Stimulated activated CD8-positive, alpha-beta memory T cell treated with anti-CD3 and anti-CD28 coated beads, Interleukin-2, amount 100 ng/mL, for 48 hours (primary cell): Measurements from ENCODE around the gene ZYX.
"Not testable (repeated sequence)": the region's sequence is repeated elsewhere in the genome, so short reads cannot be mapped to it uniquely, and the experiment has no call there.

Experiments
- DNase-seq, 2 donors: peaks; one replicate each; pipeline ENCODE4 v3.0.0-alpha.2; 2020; ENCODE audit warnings: low read depth in 2 of 2

The ZYX gene

DNA sequence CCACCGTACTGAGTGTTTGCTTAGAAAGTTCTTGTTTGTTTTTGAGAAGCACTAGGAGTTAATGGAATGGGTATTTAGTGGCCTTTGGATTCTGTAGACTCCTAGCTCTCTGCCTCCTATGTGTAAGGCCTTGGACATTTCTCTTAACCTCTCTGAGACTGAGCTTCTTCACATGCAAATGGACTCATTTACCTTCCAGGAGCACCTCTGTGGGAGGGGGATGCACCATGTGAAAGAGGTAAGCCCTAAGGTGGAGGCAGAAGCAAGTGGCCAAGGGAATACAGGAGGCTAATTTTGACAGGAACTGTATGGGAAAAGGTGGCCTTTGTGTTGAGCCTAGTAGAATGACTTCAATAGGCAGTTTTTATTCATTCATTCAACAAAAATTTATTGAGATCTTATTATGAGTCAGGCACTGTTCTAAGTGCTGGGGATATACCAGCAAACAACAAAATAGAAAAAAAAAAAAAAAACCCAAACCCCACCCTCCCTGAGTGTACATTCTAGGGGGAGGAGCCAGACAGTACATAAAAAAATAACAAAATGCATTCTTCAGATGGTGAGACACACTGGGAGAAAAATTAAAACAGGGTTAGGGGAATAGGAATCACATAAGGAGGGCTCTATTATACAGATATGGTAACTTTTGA lies 36.7 kb downstream of the ZYX start:
- DNase-seq = no peak

DNA sequence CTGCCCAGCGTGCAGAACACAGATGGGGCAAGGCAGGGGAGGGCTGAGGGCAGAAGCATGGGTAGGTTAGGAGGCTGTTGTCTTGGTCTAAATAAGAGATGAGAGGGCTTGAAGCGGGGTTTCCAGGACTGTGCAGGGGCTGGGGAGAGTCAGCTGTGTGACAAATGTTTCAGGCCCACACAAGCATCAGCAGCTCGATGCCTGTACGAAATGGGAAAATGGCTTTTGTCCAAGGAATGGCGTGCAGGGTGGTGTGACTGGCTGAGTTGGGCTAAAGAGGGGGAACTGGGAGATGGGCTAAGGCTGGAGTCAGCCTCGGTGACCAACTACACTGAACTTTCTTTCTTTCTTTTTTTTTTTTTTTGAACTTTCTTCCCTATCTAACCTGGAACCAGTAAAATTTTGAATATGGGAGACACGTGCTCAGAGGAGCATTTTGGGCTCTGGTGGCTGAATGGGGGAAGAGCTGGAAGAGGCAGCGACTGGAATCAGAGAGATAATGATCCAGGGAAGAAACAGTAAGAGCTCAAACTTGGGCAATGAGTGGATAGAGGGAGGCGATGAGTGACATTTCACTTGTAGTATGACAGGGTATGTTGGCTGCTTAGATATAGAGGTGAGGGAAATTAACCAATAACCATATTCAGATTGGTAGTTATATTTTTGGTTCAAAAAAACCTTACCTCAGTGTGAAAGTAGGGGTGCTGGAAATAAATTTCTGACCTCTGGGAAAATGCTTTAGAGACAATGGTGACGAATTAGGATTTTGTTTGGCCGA lies 37.7 kb downstream of the ZYX start:
- DNase-seq = no peak

DNA sequence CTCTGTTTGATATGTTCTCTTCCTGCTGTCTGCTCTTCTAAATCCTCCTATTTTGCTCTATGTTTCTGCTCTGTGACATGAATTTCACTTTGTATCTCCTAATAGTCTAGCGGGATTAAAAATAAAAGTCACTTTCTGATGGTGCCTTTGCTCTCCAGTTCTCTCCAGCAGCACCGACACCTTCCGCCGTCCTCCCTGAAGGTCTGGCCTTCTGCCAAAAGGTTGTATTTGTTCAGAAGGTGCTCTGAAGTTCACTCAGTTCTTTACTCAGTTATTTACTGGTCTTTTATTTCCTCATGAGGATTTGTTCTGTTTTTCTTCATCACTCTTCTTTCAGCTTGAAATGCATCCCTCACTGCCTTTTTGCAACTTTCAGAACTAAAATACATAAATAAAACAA lies 38.7 kb downstream of the ZYX start:
- DNase-seq = no peak

DNA sequence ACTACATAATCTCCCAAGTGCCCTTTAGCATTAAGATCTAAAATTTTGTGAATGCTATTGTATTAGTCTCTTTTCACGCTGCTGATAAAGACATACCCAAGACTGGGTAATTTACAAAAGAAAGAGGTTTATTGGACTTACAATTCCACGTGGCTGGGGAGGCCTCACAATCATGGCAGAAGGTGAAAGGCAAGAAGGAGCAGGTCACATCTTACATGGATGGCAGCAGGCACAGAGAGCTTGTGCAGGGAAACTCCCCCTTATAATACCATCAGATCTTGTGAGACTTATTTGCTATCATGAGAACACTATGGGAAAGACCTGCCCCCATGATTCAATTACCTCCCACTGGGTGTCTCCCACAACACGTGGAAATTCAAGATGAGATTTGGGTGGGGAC lies 39.5 kb downstream of the ZYX start:
- DNase-seq = not testable (repeated sequence)

DNA sequence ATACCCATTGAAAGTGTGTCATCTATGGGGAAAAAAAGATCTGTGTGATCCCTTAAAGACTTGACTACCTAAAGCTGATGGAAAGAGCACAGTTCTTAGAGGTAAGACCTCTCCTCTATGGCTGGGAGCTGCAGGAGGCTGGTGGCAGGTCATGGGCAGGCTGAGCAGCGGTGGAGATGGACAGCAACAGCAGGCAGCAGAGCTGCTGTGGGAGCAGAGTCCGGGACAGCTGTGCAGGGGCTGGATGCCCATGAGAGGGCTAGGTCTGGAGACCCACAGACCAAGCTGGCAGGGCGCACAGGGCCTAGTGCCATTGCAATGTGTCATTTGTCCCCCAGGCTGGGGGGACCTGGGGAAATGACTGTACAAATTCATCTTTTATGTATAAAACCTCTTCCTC lies 40.9 kb downstream of the ZYX start:
- DNase-seq = no peak

DNA sequence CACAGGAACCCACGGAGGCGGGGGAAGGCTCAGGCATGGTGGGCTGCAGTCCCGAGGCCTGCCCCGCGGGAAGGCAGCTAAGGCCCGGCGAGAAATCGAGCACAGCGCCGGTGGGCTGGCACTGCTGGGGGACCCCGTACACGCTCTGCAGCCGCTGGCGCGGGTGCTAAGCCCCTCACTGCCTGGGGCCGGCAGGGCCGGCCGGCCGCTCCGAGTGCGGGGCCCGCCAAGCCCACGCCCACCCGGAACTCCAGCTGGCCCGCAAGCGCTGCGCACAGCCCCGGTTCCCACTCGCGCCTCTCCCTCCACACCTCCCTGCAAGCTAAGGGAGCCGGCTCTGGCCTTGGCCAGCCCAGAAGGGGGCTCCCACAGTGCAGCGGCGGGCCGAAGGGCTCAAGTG lies 43.3 kb downstream of the ZYX start:
- DNase-seq = not testable (repeated sequence)

DNA sequence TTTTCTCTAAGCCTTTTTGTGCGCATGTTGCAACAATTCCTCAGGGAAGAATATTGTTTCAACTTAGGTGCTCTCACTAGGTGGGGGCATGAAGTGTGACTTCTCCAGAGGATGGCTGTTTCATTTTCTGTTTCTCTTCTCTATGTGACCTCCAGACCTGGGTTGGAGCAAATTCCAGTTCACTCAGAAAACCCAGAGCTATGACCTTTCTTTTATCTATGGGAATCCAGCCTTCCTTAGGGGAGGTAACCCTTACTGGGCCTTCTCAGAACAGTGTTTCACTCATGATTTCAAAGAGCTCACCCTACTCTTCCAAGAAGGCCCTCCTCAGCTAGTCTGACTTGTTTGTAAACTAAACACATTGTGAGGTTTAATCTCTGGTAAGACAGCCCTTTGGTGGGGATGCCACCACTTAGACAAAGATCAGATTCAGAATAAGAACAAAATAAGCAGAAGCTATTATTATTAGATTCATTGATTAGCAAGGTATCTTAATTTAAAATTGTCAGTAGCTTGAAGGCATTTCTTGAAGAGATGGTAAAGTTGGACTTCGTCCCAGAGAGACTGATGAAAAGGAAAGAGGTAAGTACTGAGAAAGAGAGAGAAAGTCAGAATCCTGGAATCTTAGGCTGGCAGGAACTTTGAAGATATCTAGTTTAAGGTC lies 45.5 kb downstream of the ZYX start:
- no peak for DNase-seq

DNA sequence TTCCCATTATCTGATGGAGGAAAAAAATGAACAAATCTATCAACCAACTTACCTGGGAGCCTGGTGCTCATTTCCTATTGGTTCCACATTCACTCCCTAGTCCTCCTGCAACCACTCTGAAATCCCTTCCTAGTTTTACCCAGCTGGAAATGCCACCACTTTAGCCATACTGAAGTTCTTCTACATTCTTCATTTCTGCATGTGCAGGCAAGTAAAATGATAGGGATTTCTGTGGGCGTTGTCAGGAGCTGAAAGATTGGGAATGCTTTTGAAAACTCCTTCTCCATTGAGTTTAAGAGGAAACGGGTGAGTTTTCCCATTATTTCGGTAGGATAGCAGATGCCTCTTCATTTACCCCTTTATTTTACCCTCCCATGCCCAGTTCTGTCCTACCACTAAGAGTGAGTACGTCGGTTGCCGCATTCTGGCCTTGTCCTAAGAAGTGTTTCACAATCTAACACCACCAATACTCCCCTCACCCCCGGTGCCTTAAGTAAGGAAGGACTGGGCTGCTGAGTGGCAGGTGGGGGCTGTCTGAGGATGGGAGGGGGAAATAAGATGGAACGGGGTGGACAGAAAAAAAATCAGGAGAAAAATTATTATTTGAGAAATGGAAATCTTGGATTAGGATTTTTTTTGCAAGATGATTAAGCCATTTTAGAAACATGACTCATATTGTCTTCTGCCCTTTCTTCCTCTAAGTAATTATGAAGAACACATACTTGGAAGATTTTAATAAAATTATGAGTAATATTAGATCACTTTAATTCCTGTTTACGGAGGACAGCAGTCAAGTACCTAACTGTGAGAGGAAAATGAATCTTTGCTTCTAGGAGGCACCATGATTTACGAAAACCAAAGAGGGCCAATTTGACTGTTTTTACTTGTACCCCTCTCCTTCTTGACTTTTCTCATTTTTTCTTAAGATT lies 48.9 kb downstream of the ZYX start:
- DNase-seq = no peak

DNA sequence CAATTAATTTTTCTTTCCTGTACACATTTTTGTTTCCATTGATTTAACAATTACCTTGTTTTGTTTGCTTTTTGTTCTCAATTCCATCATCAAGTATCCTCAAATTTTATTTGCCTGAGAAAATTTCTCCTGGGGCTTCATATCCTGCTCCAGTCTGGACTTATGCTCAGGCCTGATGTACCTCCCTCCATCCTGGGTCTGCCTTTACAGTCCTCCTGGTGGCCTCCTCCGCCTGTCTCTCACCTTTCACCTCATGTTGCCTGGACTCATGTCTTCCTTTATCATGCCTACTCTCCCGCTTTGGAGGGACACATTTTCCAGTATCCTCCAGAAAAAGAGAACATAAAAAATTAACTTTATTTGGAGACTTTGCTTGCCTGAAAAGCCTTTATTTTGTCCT lies 50.0 kb downstream of the ZYX start:
- DNase-seq = no peak

DNA sequence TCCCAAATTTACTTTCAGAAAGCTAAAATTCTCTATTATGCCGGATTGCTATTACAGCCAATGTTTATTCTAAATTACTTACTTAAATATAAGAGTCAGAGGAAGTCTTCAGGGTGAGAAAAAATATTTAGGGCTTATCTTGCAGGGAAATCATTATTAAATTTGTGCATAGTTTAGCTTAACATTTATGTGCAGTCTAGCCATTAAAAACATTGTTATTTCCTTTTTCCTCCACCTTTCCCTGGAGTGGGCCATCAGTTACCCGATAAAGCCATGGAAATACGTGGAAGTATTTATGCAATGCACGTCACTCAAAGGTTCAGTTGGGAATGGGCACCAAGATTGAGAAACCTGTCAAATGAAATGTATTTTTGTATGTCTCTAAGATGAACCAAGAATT lies 52.6 kb downstream of the ZYX start:
- DNase-seq = no peak

DNA sequence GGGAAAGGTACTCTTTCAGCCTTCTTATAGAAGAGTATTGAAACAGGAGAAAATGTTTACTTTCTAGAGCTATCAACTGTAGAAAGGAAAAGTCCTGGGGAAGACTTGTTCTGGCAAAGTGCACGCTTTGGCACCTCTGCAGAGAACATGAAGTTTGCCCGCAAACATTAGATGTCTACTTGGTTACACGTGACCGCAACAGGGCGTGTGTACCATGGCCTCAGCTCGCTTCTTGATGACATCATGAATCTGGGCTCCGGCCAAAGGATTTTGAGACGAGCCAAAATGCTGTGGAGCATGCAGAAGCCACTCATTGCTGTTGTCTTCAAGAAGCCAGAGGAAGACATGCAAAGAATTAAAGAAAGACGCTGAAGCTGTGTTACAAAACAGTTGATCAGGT lies 53.5 kb downstream of the ZYX start:
- no peak for DNase-seq

DNA sequence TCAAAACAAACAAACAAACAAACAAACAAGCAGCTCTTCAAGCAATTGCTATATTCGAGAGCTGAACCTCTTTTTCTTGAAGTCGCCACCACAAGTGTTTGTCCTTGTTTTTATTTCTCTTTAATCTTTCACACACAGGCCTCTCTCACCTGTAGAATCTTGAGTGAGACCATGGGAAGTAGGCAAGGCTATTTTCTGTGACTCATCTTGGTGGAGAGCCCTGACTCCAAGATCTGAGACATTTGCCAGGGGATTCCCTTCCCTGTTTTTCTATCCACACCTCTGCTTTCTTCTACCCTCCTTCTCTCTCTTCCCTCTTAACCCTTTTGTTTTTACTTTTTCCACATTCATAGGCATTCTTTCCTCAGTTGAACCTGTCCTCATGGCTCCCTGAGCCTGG lies 54.1 kb downstream of the ZYX start:
- no peak for DNase-seq

DNA sequence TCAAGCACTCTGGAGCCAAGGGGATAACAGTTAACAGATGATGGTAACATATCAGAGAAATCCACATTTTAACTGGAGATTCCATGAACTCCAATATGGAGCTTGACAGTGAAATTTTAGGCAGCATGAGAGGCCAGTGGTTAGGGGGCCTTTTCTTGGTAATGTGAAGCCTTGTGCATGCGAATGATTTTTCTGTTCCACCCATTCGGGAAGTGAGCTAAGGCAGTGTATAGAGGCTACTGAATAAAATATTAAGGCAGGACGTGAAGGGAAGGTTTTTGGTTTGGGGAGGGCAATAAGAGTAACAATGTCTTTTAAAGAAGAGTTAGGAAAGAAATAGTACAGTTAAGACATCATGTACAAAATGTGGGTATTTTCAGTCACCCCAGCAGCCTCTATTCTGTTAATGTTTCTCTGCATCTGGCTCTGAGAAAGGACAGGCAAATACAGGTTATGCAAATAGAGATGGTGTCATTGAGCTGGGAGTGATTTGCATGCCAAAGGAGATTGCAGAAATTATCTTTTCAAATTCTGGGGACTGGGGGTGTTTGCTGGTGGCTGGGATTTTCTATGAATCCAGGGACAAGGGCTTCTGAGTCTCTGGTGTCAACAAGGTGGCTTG lies 55.3 kb downstream of the ZYX start:
- DNase-seq = no peak

DNA sequence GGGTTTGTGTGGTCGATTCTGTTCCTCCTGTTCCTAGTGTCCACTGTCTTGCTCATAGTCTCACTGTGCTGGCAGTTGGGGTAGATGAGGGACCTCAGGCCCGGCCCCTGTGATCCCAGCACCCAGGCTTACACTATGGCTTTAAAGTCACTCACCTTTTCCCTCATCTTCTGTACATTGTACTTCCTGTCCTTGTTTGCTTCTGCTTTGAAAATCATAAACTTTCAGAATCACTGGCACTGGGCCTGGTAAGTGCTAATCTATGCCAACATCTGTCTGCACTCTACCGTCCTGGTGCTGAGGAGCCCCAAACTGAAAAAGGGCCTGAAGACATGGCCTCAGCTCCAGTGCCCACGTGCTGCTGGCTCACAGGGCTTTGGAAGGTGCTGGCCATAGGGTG lies 56.4 kb downstream of the ZYX start:
- DNase-seq = no peak

DNA sequence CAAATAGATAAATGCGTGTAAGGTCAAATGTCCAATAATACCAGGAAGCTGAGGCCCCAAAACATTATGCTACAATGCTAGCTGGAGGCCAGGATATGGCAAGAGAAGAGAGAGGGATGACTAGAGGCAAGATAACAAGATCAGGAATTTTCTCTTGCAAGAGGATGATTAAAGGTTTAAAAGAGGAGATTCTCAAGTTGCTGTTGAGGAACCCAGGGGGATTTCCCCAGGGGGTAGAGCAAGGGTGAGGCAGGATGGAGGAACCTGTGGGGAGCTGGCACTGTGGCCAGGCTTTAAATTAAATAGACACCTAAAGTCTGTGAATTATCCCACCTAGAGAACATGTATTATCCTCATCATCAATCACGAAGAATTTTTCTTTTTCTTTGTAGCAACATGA lies 58.7 kb downstream of the ZYX start:
- no peak for DNase-seq
